Neural progenitor cell (in vitro differentiated cells): ENCODE measurements around the gene CNR2.
"Not testable (repeated sequence)": the region's sequence is repeated elsewhere in the genome, so short reads cannot be mapped to it uniquely, and the experiment has no call there.

Source experiments
- CTCF ChIP-seq: fragments of 200-600 bp; sonication (generic); IDR thresholded peaks from 2 replicates; pipeline ENCODE4 v1.5.1; 2017; ENCODE audit warnings: antibody characterized with exemption, mild to moderate bottlenecking
- EZH2 ChIP-seq: fragments of 200-600 bp; sonication (generic); IDR thresholded peaks from 2 replicates; pipeline ENCODE4 v1.6.1; 2017; ENCODE audit warnings: antibody characterized with exemption, mild to moderate bottlenecking, moderate library complexity
- EZH2phosphoT487 ChIP-seq: fragments of 200-600 bp; sonication (generic); IDR thresholded peaks from 2 replicates; pipeline ENCODE4 v1.6.1; 2017; ENCODE audit warnings: antibody characterized with exemption

GRCh38 chr1:23958040-23958809 lies 45.1 kb upstream of the CNR2 start:
- not testable (repeated sequence) for TF ChIP-seq CTCF, EZH2, EZH2phosphoT487
